Trophoblast cell (in vitro differentiated cells and primary cell): ENCODE measurements around the gene KIF26A.
A peak's percentile ranks its signal among the peaks of the same experiment; 100 is the strongest.

Experiments used
- DNase-seq, 2 donors: peaks; one replicate each; pipeline ENCODE4 v3.0.0-alpha.2; 2016
- H2AFZ ChIP-seq: 2 replicates; pipeline ENCODE4 v1.6.1; 2013; ENCODE audit warnings: low read length, moderate library complexity, mild to moderate bottlenecking; ENCODE audit not compliant: insufficient read depth, poor library complexity
- H2AK5ac ChIP-seq: 2 replicates; pipeline ENCODE4 v1.6.1; 2013; ENCODE audit warnings: mild to moderate bottlenecking, low read length
- H2BK120ac ChIP-seq: 2 replicates; pipeline ENCODE4 v1.6.1; 2013; ENCODE audit warnings: low read length, mild to moderate bottlenecking, moderate library complexity; ENCODE audit not compliant: insufficient read depth, poor library complexity
- H2BK12ac ChIP-seq: 2 replicates; pipeline ENCODE4 v1.6.1; 2013; ENCODE audit warnings: mild to moderate bottlenecking, low read length, moderate library complexity
- H2BK5ac ChIP-seq: 2 replicates; pipeline ENCODE4 v1.6.1; 2013; ENCODE audit warnings: low read length, low read depth, moderate library complexity, mild to moderate bottlenecking; ENCODE audit not compliant: poor library complexity
- H3K14ac ChIP-seq: 2 replicates; pipeline ENCODE4 v1.6.1; 2013; ENCODE audit warnings: mild to moderate bottlenecking, low read length
- H3K18ac ChIP-seq: 2 replicates; pipeline ENCODE4 v1.6.1; 2013; ENCODE audit warnings: mild to moderate bottlenecking, low read length
- H3K23ac ChIP-seq: 2 replicates; pipeline ENCODE4 v1.6.1; 2013; ENCODE audit warnings: low read length
- H3K27ac ChIP-seq: 2 replicates; pipeline ENCODE4 v1.5.1; 2013; ENCODE audit warnings: low read depth, mild to moderate bottlenecking, inconsistent platforms, low read length, moderate library complexity
- H3K27me3 ChIP-seq: 2 replicates; pipeline ENCODE4 v1.6.1; 2013; ENCODE audit warnings: inconsistent platforms, mild to moderate bottlenecking, low read length, moderate library complexity; ENCODE audit not compliant: insufficient read depth
- H3K36me3 ChIP-seq, 2 experiments: 1 replicate in 1 of 2; 2 replicates in 1 of 2; pipeline ENCODE4 v1.6.1; 2013; ENCODE audit warnings: low read length in 2 of 2, mild to moderate bottlenecking in 2 of 2, moderate library complexity in 1 of 2; ENCODE audit not compliant: insufficient read depth in 2 of 2, control insufficient read depth in 1 of 2
- H3K4ac ChIP-seq: 2 replicates; pipeline ENCODE4 v1.6.1; 2013; ENCODE audit warnings: low read depth, mild to moderate bottlenecking, low read length, moderate library complexity
- H3K4me1 ChIP-seq, 2 experiments: 1 replicate in 1 of 2; 2 replicates in 1 of 2; pipeline ENCODE4 v1.6.1; 2013; ENCODE audit warnings: low read length in 2 of 2, mild to moderate bottlenecking in 2 of 2, moderate library complexity in 1 of 2; ENCODE audit not compliant: insufficient read depth in 2 of 2, control insufficient read depth in 1 of 2
- H3K4me2 ChIP-seq: 2 replicates; pipeline ENCODE4 v1.6.1; 2013; ENCODE audit warnings: inconsistent platforms, mild to moderate bottlenecking, low read length, moderate library complexity
- H3K4me3 ChIP-seq: 2 replicates; pipeline ENCODE4 v1.5.1; 2013; ENCODE audit warnings: mild to moderate bottlenecking, low read depth, low read length, inconsistent platforms
- H3K79me1 ChIP-seq: one replicate; pipeline ENCODE4 v1.6.1; 2013; ENCODE audit warnings: low read length
- H3K79me2 ChIP-seq: 2 replicates; pipeline ENCODE4 v1.6.1; 2013; ENCODE audit warnings: low read length, mild to moderate bottlenecking; ENCODE audit not compliant: control insufficient read depth, insufficient read depth, poor library complexity
- H3K9ac ChIP-seq: 2 replicates; pipeline ENCODE4 v1.6.1; 2013; ENCODE audit warnings: mild to moderate bottlenecking, low read length
- H3K9me3 ChIP-seq: 2 replicates; pipeline ENCODE4 v1.6.1; 2013; ENCODE audit warnings: low read depth, mild to moderate bottlenecking, control low read depth, inconsistent platforms, low read length; ENCODE audit not compliant: insufficient read depth
- H4K12ac ChIP-seq: 2 replicates; pipeline ENCODE4 v1.6.1; 2013; ENCODE audit warnings: low read depth, mild to moderate bottlenecking, low read length, moderate library complexity
- H4K8ac ChIP-seq: 2 replicates; pipeline ENCODE4 v1.6.1; 2013; ENCODE audit warnings: low read depth, mild to moderate bottlenecking, low read length, moderate library complexity
- H4K91ac ChIP-seq: one replicate; pipeline ENCODE4 v1.6.1; 2013; ENCODE audit warnings: low read depth, mild to moderate bottlenecking, low read length, moderate library complexity
- WGBS: extraction: QIAGEN DNeasy Blood & Tissue Kit; methylation state at CpG from one replicate; pipeline ENCODE4 v1.1.7; 2013; ENCODE audit warnings: missing lambda C conversion rate; ENCODE audit not compliant: insufficient read length, insufficient coverage; ENCODE audit errors: extremely low coverage; 5-methylcytosine and 5-hydroxymethylcytosine counted together

The KIF26A gene

DNA sequence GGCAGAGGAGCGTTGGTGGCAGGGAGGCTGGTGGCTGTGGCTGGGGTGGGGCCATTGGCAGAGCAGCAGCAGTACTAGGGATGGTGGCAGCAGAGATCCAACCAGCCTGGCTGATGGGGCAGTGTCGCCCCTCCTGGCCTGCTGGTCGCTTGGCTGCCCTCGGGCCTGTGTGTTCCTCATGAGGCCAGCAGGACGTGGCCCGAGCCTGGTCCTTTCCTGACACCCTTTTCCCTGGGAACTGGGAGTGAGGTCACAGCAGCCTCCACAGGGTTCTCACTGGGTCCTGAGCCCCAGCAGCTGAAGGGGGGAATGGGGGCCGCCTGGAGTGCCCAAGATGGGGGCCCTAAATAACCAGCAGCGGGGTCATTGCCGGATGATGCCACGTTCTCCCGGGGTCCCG lies 46.1 kb downstream of the KIF26A start:
- Histone ChIP-seq H4K12ac (no peak overlapping the region), H3K23ac (no peak overlapping the region), H3K4ac (no peak overlapping the region), H3K18ac (no peak overlapping the region), H3K27ac (no peak overlapping the region), H3K79me1 (no peaks in the 10 kb centered on the region), H4K8ac (no peak overlapping the region), H3K4me1 (peaks cover 2 to 4% of the 10 kb centered on the region in 2 experiments), H2BK5ac (no peak overlapping the region), H3K14ac (no peak overlapping the region), H4K91ac (peak overlapping the region; percentile 1), H3K27me3 (no peaks in the 10 kb centered on the region), H3K9me3 (peaks cover 1% of the 10 kb centered on the region), H2BK120ac (no peak overlapping the region), H3K4me2 (no peak overlapping the region), H2AK5ac (no peak overlapping the region), H3K4me3 (no peak overlapping the region), H3K9ac (no peak overlapping the region), H2AFZ (no peak overlapping the region), H3K36me3 (no peaks in the 10 kb centered on the region), H2BK12ac (peak overlapping the region; percentile 59), H3K79me2 (no peaks in the 10 kb centered on the region)
- WGBS = no CpG with 5 or more reads among the region's 12 CpGs
- no peak for DNase-seq

DNA sequence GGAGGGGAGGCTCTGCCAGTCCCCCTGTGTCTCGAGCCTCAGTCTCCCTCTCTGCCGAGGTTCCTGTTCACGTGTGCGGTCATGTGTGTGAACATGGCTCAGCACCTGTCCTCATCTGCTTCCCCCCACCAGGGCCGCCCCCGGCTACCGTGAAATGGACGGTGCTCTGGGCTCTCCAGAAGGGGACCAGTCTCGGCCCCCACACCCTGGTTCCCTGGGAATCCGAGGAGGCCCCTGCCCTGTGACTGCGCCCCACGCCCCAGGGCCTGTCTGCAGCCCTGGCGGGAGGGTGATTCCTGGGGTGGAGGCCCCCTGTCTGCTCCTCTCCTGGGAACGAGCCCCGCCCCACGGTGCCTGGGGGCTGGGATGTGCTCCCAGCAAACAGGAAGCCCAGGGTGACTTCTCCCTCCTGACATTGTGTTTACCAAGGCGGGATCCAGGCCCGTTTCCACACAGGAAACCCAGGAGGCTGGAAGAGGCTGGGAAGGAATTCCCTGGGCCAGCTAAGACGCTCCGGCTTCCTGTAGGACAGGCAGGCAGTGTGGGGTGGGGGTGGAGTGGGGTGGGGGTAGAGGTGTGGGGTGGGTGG lies 46.6 kb downstream of the KIF26A start:
- Histone ChIP-seq H3K4me2 (no peak overlapping the region), H4K91ac (peak overlapping the region; percentile 1), H3K36me3 (no peaks in the 10 kb centered on the region), H2BK5ac (no peak overlapping the region), H3K18ac (no peak overlapping the region), H4K12ac (no peak overlapping the region), H3K79me2 (no peaks in the 10 kb centered on the region), H2BK120ac (no peak overlapping the region), H3K14ac (no peak overlapping the region), H4K8ac (no peak overlapping the region), H3K79me1 (no peaks in the 10 kb centered on the region), H3K9ac (no peak overlapping the region), H3K23ac (no peak overlapping the region), H3K27ac (no peak overlapping the region), H3K4ac (no peak overlapping the region), H3K9me3 (peaks cover 4% of the 10 kb centered on the region), H2AK5ac (no peak overlapping the region), H2AFZ (no peak overlapping the region), H2BK12ac (no peak overlapping the region), H3K4me1 (peaks cover 2 to 4% of the 10 kb centered on the region in 2 experiments), H3K27me3 (no peaks in the 10 kb centered on the region), H3K4me3 (no peak overlapping the region)
- no CpG with 5 or more reads among the region's 20 CpGs for WGBS
- DNase-seq = no peak

DNA sequence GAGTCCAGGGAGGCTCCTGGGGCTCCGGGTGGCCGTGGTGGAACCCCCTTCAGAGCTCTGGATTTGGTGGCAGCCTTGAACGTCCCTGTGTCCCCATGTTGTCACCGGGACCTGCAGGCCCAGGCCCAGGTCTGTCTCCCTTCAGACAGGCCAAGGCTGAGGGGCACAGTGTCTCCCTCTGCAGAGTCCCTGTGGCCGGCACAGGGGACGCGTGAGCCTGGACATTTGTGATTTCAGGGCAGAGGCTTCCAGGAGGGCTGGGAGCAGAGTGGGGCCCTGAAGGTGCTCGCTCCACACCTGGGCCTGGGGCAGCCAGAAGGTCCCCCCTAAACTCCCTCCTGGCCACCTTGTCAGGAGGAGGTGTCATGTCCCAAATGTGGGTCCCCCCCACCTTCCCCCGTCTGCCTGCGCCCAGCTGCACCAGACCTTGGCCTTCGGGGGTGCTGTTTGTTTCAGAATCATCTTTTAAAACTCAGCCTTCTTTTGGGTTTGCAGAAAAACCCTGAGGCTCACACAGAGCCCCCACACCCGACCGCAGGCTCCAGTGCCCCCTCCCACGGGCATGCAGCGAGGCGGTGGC lies 47.6 kb downstream of the KIF26A start:
- no peak for DNase-seq
- no peak overlapping the region for H2AK5ac ChIP-seq
- H3K14ac ChIP-seq = no peak overlapping the region
- H2BK12ac ChIP-seq = no peak overlapping the region
- H3K9ac ChIP-seq = no peak overlapping the region
- H3K27ac ChIP-seq = no peak overlapping the region
- H3K18ac ChIP-seq = no peak overlapping the region
- no peak overlapping the region for H2BK120ac ChIP-seq
- WGBS = no CpG with 5 or more reads among the region's 16 CpGs
- no peak overlapping the region for H3K4me3 ChIP-seq
- no peak overlapping the region for H3K4me2 ChIP-seq
- no peaks in the 10 kb centered on the region for H3K79me2 ChIP-seq
- H3K79me1 ChIP-seq = no peaks in the 10 kb centered on the region
- no peak overlapping the region for H2BK5ac ChIP-seq
- peaks cover 4% of the 10 kb centered on the region for H3K9me3 ChIP-seq
- no peak overlapping the region for H3K4ac ChIP-seq
- H2AFZ ChIP-seq = no peak overlapping the region
- H3K27me3 ChIP-seq = no peaks in the 10 kb centered on the region
- no peak overlapping the region for H4K91ac ChIP-seq
- H4K12ac ChIP-seq = no peak overlapping the region
- no peaks in the 10 kb centered on the region for H3K36me3 ChIP-seq
- H3K4me1 ChIP-seq = peaks cover 2 to 4% of the 10 kb centered on the region in 2 experiments
- H4K8ac ChIP-seq = no peak overlapping the region
- no peak overlapping the region for H3K23ac ChIP-seq

DNA sequence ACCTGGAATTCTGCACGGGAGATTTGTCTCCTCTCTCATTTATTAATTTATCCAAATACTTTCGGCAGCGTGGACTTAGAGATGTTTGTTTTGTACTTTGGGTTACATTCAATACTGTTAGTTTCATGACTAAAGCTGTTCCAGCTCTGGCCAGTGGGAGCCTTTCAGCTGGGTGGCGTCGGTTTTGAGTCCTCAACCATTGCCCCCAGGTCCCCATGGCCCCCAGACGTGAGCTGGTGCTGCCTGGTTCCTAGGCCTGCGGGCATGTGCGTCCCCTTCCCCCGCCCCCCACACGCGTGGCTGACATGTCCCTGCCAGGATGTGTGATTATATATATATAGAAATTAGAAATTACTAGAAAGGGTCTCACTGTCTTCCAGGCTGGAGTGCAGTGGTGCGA lies 48.2 kb downstream of the KIF26A start:
- H3K14ac ChIP-seq = no peak overlapping the region
- peaks cover 2 to 4% of the 10 kb centered on the region in 2 experiments for H3K4me1 ChIP-seq
- H4K12ac ChIP-seq = no peak overlapping the region
- H2BK12ac ChIP-seq = no peak overlapping the region
- no peaks in the 10 kb centered on the region for H3K27me3 ChIP-seq
- no peak for DNase-seq
- H3K27ac ChIP-seq = no peak overlapping the region
- H3K9me3 ChIP-seq = peaks cover 4% of the 10 kb centered on the region
- H4K8ac ChIP-seq = no peak overlapping the region
- no peak overlapping the region for H3K4me3 ChIP-seq
- no peak overlapping the region for H2AFZ ChIP-seq
- no peak overlapping the region for H2BK120ac ChIP-seq
- no peaks in the 10 kb centered on the region for H3K79me1 ChIP-seq
- no peak overlapping the region for H3K4me2 ChIP-seq
- H2BK5ac ChIP-seq = no peak overlapping the region
- H3K79me2 ChIP-seq = no peaks in the 10 kb centered on the region
- no peak overlapping the region for H4K91ac ChIP-seq
- no peaks in the 10 kb centered on the region for H3K36me3 ChIP-seq
- no peak overlapping the region for H3K23ac ChIP-seq
- H2AK5ac ChIP-seq = no peak overlapping the region
- no CpG with 5 or more reads among the region's 12 CpGs for WGBS
- H3K4ac ChIP-seq = no peak overlapping the region
- no peak overlapping the region for H3K18ac ChIP-seq
- H3K9ac ChIP-seq = no peak overlapping the region
